HepG2 (cell line): Measurements from ENCODE around the gene ANKRD13D. TPM values are rescaled to one million over a fixed set of nuclear protein-coding genes. Genes with fewer than 3 reads are reported as not detected.

Source experiments
- AGO2 ChIP-seq: fragments of 200-400 bp; formaldehyde crosslinking; optimal IDR thresholded peaks from 2 replicates; pipeline ENCODE3; 2017; ENCODE audit warnings: mild to moderate bottlenecking, low read depth, low read length, moderate library complexity
- ELF1 ChIP-seq: sonication (generic); formaldehyde crosslinking; IDR thresholded peaks from 2 replicates; pipeline ENCODE4 v1.4.0; 2020; ENCODE audit warnings: missing genetic modification reagents
- KDM2A ChIP-seq: sonication (generic); formaldehyde crosslinking; IDR thresholded peaks from 2 replicates; pipeline ENCODE4 v1.4.0; 2020; ENCODE audit warnings: low read depth, missing genetic modification reagents, borderline replicate concordance
- SSRP1 ChIP-seq: IDR thresholded peaks from 2 replicates; pipeline ENCODE4 v1.6.1; 2016; ENCODE audit warnings: control low read depth
- SUZ12 ChIP-seq: fragments of 150-350 bp; IDR thresholded peaks from 2 replicates; pipeline ENCODE4 v1.6.1; 2014; ENCODE audit warnings: low read depth, low read length
- TEAD3 ChIP-seq: optimal IDR thresholded peaks from 2 replicates; pipeline ENCODE3; 2016; ENCODE audit warnings: borderline replicate concordance
- ZNF33B ChIP-seq: sonication (generic); formaldehyde crosslinking; IDR thresholded peaks from 2 replicates; pipeline ENCODE4 v1.5.1; 2020; ENCODE audit warnings: mild to moderate bottlenecking, missing genetic modification reagents
- ZSCAN25 ChIP-seq: sonication (generic); formaldehyde crosslinking; IDR thresholded peaks from 2 replicates; pipeline ENCODE4 v1.8.0; 2022; ENCODE audit warnings: mild to moderate bottlenecking, missing genetic modification reagents
- polyA plus RNA-seq, 8 experiments: library from polyadenylated mRNA; depleted of rRNA in 3 of 8; stranded (reverse) in 7 of 8; unstranded in 1 of 8; fragments of >200 nt; fragmentation: Illumina TruSeq in 4 of 8; extraction: Trizol in 4 of 8; gene quantifications; 2 replicates each; pipeline versions ENCODE4 v1.2.1 to v1.2.3, GENCODE V29; 2011 to 2016; ENCODE audit warnings: low read depth in 4 of 8, missing spikeins in 1 of 8, mixed read lengths in 1 of 8; ENCODE audit not compliant: insufficient read depth in 1 of 8
- total RNA-seq, 5 experiments: library from RNA; depleted of rRNA; stranded (reverse); fragments of >200 nt; fragmentation: Illumina TruSeq; extraction: Trizol; gene quantifications; 2 replicates each; pipeline ENCODE4 v1.2.3, GENCODE V29; 2016; ENCODE audit warnings: low read depth in 1 of 5
- TF ChIP-seq, protein P1 (sequence below): IDR thresholded peaks from 2 replicates; pipeline ENCODE4 v1.6.1; 2016; ENCODE audit warnings: low read depth, missing genetic modification reagents, missing compliant biosample characterization
- TF ChIP-seq, protein P2 (sequence below): sonication (generic); formaldehyde crosslinking; IDR thresholded peaks from 2 replicates; pipeline ENCODE4 v1.5.1; 2020; ENCODE audit warnings: missing genetic modification reagents, mild to moderate bottlenecking, borderline replicate concordance
- TF ChIP-seq, protein P3 (sequence below): sonication (generic); formaldehyde crosslinking; IDR thresholded peaks from 2 replicates; pipeline ENCODE4 v1.5.0; 2020; ENCODE audit warnings: mild to moderate bottlenecking, missing genetic modification reagents, borderline replicate concordance
- TF ChIP-seq, protein P4 (sequence below): sonication (generic); formaldehyde crosslinking; IDR thresholded peaks from 2 replicates; pipeline ENCODE4 v1.4.0; 2020; ENCODE audit warnings: missing genetic modification reagents; ENCODE audit errors: not compliant biosample characterization
- TF ChIP-seq, protein P5 (sequence below): sonication (generic); formaldehyde crosslinking; IDR thresholded peaks from 2 replicates; pipeline ENCODE4 v1.4.0; 2020; ENCODE audit warnings: mild to moderate bottlenecking, missing genetic modification reagents

ANKRD13D gene
- total and polyA plus RNA-seq, 2 of the 13 experiments (the other 11 are each of a cell fraction or from before 2014, with no cell fraction given), result 18.6 to 27.3 TPM

DNA sequence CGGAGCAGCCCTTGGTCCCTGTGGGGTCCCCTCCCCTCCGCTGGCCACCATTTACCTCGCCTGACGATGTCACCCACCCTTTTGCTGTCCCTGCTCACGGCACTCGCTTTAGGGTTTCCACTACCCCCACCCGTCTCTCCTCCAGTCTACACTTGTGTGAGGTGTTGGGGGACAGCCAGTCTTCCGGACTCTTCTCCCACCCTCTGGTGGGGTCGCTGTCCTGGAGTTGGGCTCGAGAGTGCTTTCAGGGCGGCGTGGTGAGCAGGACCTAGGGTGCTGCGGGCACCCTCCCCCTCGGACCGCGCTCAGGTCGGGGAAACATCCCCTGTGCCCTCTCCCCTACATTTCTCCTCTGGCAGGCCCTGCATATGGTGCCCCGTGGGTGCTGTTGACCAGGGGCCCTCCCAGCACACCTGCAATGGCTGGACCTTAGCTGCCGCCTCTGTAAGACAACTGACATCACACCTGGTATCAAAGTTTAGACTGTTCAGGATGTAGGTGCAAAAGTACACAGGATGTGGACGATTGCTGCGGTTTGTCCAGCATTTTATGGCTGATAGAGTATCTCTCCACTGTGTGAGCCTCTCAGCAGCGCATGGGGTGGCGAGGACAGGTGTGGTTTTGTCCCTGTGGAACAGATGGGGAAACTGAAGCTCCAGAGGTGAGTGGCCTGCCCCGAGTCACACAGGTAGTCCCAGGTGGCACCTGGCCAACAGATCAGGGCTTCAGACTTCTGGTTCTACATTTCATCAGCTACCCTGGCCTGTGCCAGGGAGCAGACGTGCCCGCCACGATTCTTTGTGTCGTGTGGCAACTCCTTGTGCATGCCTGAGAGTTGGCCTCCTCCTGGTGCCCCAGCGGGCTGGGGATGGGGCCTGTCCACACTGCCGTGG lies 21.7 kb upstream of the ANKRD13D start (continued):
- TF ChIP-seq, protein P1, sequence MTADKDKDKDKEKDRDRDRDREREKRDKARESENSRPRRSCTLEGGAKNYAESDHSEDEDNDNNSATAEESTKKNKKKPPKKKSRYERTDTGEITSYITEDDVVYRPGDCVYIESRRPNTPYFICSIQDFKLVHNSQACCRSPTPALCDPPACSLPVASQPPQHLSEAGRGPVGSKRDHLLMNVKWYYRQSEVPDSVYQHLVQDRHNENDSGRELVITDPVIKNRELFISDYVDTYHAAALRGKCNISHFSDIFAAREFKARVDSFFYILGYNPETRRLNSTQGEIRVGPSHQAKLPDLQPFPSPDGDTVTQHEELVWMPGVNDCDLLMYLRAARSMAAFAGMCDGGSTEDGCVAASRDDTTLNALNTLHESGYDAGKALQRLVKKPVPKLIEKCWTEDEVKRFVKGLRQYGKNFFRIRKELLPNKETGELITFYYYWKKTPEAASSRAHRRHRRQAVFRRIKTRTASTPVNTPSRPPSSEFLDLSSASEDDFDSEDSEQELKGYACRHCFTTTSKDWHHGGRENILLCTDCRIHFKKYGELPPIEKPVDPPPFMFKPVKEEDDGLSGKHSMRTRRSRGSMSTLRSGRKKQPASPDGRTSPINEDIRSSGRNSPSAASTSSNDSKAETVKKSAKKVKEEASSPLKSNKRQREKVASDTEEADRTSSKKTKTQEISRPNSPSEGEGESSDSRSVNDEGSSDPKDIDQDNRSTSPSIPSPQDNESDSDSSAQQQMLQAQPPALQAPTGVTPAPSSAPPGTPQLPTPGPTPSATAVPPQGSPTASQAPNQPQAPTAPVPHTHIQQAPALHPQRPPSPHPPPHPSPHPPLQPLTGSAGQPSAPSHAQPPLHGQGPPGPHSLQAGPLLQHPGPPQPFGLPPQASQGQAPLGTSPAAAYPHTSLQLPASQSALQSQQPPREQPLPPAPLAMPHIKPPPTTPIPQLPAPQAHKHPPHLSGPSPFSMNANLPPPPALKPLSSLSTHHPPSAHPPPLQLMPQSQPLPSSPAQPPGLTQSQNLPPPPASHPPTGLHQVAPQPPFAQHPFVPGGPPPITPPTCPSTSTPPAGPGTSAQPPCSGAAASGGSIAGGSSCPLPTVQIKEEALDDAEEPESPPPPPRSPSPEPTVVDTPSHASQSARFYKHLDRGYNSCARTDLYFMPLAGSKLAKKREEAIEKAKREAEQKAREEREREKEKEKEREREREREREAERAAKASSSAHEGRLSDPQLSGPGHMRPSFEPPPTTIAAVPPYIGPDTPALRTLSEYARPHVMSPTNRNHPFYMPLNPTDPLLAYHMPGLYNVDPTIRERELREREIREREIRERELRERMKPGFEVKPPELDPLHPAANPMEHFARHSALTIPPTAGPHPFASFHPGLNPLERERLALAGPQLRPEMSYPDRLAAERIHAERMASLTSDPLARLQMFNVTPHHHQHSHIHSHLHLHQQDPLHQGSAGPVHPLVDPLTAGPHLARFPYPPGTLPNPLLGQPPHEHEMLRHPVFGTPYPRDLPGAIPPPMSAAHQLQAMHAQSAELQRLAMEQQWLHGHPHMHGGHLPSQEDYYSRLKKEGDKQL (CRISPR knock-in tag), result no peak
- TF ChIP-seq TEAD3 (CRISPR knock-in tag) (peak; percentile 37), SSRP1 (CRISPR knock-in tag) (no peak), ZNF33B (CRISPR knock-in tag) (0 out of 2 replicates have a peak, but pooled peaks have one; percentile 24), ZSCAN25 (CRISPR knock-in tag) (peak; percentile 83), ELF1 (CRISPR knock-in tag) (no peak), SUZ12 (no peak), AGO2 (peak; percentile 70), KDM2A (CRISPR knock-in tag) (peak; percentile 43; the same call in 1 of the 2 replicates)
- TF ChIP-seq, protein P2, sequence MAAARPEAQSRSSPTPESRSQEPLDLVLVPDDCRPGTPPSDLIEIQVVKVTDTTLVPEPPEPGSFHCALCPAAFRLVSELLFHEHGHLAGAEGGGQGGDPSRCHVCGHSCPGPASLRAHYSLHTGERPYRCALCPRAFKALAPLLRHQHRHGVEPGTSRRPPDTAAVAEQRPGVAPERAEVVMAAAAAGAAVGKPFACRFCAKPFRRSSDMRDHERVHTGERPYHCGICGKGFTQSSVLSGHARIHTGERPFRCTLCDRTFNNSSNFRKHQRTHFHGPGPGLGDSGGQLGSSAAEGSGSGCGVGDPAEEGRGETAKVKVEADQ, result peak; percentile 88
- TF ChIP-seq, protein P3, sequence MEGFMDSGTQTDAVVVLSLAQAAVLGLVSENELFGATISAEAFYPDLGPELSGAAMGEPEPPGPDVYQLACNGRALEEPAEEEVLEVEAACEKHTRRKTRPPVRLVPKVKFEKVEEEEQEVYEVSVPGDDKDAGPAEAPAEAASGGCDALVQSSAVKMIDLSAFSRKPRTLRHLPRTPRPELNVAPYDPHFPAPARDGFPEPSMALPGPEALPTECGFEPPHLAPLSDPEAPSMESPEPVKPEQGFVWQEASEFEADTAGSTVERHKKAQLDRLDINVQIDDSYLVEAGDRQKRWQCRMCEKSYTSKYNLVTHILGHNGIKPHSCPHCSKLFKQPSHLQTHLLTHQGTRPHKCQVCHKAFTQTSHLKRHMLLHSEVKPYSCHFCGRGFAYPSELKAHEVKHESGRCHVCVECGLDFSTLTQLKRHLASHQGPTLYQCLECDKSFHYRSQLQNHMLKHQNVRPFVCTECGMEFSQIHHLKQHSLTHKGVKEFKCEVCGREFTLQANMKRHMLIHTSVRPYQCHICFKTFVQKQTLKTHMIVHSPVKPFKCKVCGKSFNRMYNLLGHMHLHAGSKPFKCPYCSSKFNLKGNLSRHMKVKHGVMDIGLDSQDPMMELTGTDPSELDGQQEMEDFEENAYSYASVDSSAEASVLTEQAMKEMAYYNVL (CRISPR knock-in tag), result no peak
- TF ChIP-seq, protein P4, sequence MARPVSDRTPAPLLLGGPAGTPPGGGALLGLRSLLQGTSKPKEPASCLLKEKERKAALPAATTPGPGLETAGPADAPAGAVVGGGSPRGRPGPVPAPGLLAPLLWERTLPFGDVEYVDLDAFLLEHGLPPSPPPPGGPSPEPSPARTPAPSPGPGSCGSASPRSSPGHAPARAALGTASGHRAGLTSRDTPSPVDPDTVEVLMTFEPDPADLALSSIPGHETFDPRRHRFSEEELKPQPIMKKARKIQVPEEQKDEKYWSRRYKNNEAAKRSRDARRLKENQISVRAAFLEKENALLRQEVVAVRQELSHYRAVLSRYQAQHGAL (CRISPR knock-in tag), result no peak
- TF ChIP-seq, protein P5, sequence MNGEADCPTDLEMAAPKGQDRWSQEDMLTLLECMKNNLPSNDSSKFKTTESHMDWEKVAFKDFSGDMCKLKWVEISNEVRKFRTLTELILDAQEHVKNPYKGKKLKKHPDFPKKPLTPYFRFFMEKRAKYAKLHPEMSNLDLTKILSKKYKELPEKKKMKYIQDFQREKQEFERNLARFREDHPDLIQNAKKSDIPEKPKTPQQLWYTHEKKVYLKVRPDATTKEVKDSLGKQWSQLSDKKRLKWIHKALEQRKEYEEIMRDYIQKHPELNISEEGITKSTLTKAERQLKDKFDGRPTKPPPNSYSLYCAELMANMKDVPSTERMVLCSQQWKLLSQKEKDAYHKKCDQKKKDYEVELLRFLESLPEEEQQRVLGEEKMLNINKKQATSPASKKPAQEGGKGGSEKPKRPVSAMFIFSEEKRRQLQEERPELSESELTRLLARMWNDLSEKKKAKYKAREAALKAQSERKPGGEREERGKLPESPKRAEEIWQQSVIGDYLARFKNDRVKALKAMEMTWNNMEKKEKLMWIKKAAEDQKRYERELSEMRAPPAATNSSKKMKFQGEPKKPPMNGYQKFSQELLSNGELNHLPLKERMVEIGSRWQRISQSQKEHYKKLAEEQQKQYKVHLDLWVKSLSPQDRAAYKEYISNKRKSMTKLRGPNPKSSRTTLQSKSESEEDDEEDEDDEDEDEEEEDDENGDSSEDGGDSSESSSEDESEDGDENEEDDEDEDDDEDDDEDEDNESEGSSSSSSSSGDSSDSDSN, result 0 out of 2 replicates have a peak, but pooled peaks have one; percentile 55
